ENCODE results near the gene CACNB2. TPM values are rescaled to one million over a fixed set of nuclear protein-coding genes. Genes with fewer than 3 reads are reported as not detected.

CACNB2 gene
- total and polyA plus RNA-seq, 2 of the 13 experiments (the other 11 are each of a cell fraction or from before 2014, with no cell fraction given): not detected

DNA sequence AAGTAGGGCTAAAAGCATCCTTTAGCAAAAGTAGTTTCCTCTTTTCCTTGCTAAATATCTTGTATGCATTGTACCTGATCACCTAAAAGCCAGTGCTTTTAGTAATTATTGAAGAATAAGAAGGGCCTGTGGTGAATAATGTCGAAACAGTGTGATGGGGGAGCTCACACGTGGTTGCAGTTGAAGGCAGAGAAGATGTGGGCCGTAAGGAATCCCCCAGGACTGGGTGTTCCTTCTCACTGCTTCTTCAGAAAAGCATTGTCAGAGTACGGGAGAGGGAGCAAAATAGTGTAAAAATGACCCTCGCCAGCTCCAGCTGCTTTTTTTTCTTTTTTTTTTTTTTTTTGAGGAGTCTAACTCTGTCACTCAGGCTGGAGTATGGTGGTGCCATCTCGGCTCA is 310.1 kb downstream of the CACNB2 start:
- TF ChIP-seq, protein P1, sequence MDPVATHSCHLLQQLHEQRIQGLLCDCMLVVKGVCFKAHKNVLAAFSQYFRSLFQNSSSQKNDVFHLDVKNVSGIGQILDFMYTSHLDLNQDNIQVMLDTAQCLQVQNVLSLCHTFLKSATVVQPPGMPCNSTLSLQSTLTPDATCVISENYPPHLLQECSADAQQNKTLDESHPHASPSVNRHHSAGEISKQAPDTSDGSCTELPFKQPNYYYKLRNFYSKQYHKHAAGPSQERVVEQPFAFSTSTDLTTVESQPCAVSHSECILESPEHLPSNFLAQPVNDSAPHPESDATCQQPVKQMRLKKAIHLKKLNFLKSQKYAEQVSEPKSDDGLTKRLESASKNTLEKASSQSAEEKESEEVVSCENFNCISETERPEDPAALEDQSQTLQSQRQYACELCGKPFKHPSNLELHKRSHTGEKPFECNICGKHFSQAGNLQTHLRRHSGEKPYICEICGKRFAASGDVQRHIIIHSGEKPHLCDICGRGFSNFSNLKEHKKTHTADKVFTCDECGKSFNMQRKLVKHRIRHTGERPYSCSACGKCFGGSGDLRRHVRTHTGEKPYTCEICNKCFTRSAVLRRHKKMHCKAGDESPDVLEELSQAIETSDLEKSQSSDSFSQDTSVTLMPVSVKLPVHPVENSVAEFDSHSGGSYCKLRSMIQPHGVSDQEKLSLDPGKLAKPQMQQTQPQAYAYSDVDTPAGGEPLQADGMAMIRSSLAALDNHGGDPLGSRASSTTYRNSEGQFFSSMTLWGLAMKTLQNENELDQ (CRISPR knock-in tag; IDR thresholded peaks at IDR 0.05; ENCODE audit: borderline replicate concordance): no peak
- TF ChIP-seq, protein P2, sequence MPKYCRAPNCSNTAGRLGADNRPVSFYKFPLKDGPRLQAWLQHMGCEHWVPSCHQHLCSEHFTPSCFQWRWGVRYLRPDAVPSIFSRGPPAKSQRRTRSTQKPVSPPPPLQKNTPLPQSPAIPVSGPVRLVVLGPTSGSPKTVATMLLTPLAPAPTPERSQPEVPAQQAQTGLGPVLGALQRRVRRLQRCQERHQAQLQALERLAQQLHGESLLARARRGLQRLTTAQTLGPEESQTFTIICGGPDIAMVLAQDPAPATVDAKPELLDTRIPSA (CRISPR knock-in tag; IDR thresholded peaks at IDR 0.05; ENCODE audit: borderline replicate concordance): no peak
- TF ChIP-seq SNRNP70 (IDR thresholded peaks at IDR 0.05; ENCODE audit: low read depth, low read length): no peak
- TF ChIP-seq, protein P3, sequence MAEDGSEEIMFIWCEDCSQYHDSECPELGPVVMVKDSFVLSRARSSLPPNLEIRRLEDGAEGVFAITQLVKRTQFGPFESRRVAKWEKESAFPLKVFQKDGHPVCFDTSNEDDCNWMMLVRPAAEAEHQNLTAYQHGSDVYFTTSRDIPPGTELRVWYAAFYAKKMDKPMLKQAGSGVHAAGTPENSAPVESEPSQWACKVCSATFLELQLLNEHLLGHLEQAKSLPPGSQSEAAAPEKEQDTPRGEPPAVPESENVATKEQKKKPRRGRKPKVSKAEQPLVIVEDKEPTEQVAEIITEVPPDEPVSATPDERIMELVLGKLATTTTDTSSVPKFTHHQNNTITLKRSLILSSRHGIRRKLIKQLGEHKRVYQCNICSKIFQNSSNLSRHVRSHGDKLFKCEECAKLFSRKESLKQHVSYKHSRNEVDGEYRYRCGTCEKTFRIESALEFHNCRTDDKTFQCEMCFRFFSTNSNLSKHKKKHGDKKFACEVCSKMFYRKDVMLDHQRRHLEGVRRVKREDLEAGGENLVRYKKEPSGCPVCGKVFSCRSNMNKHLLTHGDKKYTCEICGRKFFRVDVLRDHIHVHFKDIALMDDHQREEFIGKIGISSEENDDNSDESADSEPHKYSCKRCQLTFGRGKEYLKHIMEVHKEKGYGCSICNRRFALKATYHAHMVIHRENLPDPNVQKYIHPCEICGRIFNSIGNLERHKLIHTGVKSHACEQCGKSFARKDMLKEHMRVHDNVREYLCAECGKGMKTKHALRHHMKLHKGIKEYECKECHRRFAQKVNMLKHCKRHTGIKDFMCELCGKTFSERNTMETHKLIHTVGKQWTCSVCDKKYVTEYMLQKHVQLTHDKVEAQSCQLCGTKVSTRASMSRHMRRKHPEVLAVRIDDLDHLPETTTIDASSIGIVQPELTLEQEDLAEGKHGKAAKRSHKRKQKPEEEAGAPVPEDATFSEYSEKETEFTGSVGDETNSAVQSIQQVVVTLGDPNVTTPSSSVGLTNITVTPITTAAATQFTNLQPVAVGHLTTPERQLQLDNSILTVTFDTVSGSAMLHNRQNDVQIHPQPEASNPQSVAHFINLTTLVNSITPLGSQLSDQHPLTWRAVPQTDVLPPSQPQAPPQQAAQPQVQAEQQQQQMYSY (CRISPR knock-in tag; IDR thresholded peaks at IDR 0.05): no peak
- TF ChIP-seq ZBTB42 (CRISPR knock-in tag; IDR thresholded peaks at IDR 0.05): no peak
- no peaks in the 10 kb centered on the region for H3K9me3 ChIP-seq (ENCODE audit: low read length)
- no peak overlapping the region for H3K9ac ChIP-seq (ENCODE audit: insufficient read depth, low read depth, low read length)
- no peaks in the 10 kb centered on the region for H4K20me1 ChIP-seq (ENCODE audit: insufficient read depth, low read length)
- WGBS (ENCODE audit: low lambda C conversion rate): 6% methylated on average over 6 of the region's 6 CpGs
- ATAC-seq: no peak
- no TSS peak for BruUV-seq (replicated peaks)
- peaks cover 0 to 2% of the 10 kb centered on the region in 2 experiments; a peak in 1 of 5 replicates for H3K27me3 ChIP-seq (ENCODE audit: control insufficient read depth in 1 of 2, insufficient read depth in 2 of 2, low read length in 2 of 2)
- ChIA-PET CTCF (ENCODE audit: low intra/inter-chr PET ratio, low total read pairs) (no interaction called here), POLR2A (no interaction called here)
- no peak for DNase-seq (ENCODE audit: low spot score)
- no peak overlapping the region for H2AFZ ChIP-seq (ENCODE audit: low read length)
- H3K27ac ChIP-seq (ENCODE audit: extremely low read length, insufficient read depth, low read length): no peak overlapping the region
- no peak overlapping the region for H3K4me3 ChIP-seq (replicated peaks in 1 of 3; ENCODE audit: insufficient read depth in 1 of 3, low read depth in 2 of 3, low read length in 3 of 3)
- no peak for FAIRE-seq
- in situ Hi-C loops (cut with HindIII; ENCODE audit: extremely low pct_ligation_motif_present, low pct_unique_long_range_greater_than_20kb) (no loop called here), intact Hi-C loops (cut with micrococcal nuclease; ENCODE audit: unreplicated experiment) (no loop called here)
- no peaks in the 10 kb centered on the region for H3K36me3 ChIP-seq (replicated peaks in 1 of 2; ENCODE audit: control insufficient read depth in 1 of 2, insufficient read depth in 2 of 2, low read length in 2 of 2)
- no peaks in the 10 kb centered on the region for H3K4me1 ChIP-seq (ENCODE audit: insufficient read depth, low read length)
- no peaks in the 10 kb centered on the region for H3K79me2 ChIP-seq (ENCODE audit: insufficient read depth, low read length)
- no peak overlapping the region for H3K4me2 ChIP-seq (ENCODE audit: low read depth, low read length)
